HG02970 (cell line): ENCODE measurements around the gene RNF32.

ENCODE experiments used
- ATAC-seq: cut with Tn5 transposase; IDR thresholded peaks from one replicate; pipeline ENCODE4 v1.9.1; 2021; ENCODE audit warnings: mild to moderate bottlenecking, moderate library complexity, moderate number of reproducible peaks; ENCODE audit not compliant: unreplicated experiment, low FRiP score

Gene RNF32

DNA sequence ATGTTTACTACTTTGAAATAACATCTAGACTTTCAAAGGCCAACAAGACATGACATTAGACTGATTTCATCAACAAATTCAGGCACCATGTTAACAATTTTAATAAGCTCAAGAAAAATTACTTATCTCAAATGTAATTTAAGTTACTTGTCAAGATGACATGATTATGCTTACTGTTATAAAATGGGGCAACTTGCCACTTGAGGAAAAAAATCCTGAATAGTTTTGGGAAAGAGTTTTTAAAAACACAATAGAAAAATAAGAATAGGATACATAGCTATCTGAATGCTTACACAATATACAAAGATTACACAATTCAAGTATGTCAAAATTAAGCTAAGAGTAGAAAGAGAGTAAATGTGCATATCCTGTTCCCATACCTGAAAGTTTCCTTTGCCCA is 85.4 kb downstream of the RNF32 start:
- no peak for ATAC-seq
